ENCODE measurements around the gene KCNK15. TPM values are rescaled to one million over a fixed set of nuclear protein-coding genes. Genes with fewer than 3 reads are reported as not detected.

Gene KCNK15
- total RNA-seq, 4 donors from 2014 or later: 0.13 to 2.5 (median 0.23) TPM; not detected in 1

DNA sequence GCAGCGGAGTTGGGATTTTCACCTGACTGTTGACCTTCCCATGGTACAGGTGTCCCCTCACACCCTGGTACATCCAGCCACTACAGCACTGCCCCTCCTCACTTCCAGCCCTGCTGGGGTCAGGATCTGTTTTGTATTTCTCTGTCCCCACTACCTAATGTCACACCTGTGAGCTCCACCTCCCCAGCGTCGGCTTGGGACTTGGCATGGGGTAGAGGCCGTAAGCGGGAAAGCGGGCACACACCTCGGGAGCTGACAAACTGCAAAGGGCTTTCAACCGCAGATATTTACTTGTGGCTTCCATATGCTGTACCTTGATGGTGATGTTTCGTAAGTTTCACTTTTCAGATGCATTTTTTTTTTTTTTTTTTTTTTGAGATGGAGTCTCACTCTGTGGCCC, 35.9 kb upstream of the KCNK15 start:
- DNase-seq: no peak
- TF ChIP-seq CTCF (IDR thresholded peaks at IDR 0.05) (no peak), POLR2A (IDR thresholded peaks at IDR 0.05) (no peak)
- Histone ChIP-seq H3K27me3 (no peaks in the 10 kb centered on the region), H3K4me1 (peaks cover 11 to 51% (median 17%) of the 10 kb centered on the region in 3 donors), H3K4me3 (no peak overlapping the region), H3K36me3 (no peaks in the 10 kb centered on the region), H3K27ac (no peak overlapping the region), H3K9me3 (no peaks in the 10 kb centered on the region)
- intact Hi-C loops (cut with DNase I): no loop called here
- whole genome bisulfite sequencing, 2 donors: 90 to 94% methylated on average over 9 of the region's 9 CpGs

DNA sequence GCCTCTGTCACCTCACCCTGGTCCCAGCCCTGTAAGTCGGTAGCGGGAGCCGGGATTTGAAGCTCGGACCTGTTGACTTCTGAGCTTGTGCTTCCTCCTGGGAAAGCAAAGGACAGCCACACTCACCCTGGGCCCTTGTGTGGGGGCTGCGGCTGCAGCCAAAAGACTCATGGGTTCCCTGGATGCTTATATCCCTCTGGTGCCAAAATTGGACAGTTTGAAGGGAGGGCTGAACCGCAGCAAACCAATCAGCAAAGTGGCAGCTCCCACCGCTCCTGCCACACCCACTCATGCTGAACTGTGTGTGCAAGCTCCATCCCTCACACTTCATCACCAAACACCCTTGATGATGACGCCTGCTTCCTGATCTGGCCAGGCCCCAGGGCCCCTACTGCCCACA, 34.4 kb upstream of the KCNK15 start:
- no peaks in the 10 kb centered on the region for H3K9me3 ChIP-seq
- H3K36me3 ChIP-seq: no peaks in the 10 kb centered on the region
- intact Hi-C loops (cut with DNase I): no loop called here
- peaks cover 22 to 60% (median 32%) of the 10 kb centered on the region in 3 donors for H3K4me1 ChIP-seq
- TF ChIP-seq POLR2A (IDR thresholded peaks at IDR 0.05) (no peak), CTCF (IDR thresholded peaks at IDR 0.05) (no peak)
- H3K27me3 ChIP-seq: no peaks in the 10 kb centered on the region
- H3K27ac ChIP-seq: peak overlapping the region in 1 of 4 donors; percentile 29
- no peak for DNase-seq
- WGBS, 2 donors: 79 to 86% methylated on average over 3 to 6 of the region's 8 CpGs
- no peak overlapping the region for H3K4me3 ChIP-seq

- 30 to 70% methylated on average over 6 to 9 of the region's 13 CpGs for WGBS, 2 donors
- no peaks in the 10 kb centered on the region for H3K9me3 ChIP-seq
- peak overlapping the region in 3 of 4 donors; percentile 11 to 52 (median 35) for H3K4me3 ChIP-seq
- peak overlapping the region; percentile 70 to 89 (median 80) for H3K27ac ChIP-seq
- H3K36me3 ChIP-seq: no peaks in the 10 kb centered on the region
- no peak for DNase-seq
- H3K27me3 ChIP-seq: no peaks in the 10 kb centered on the region
- TF ChIP-seq CTCF (IDR thresholded peaks at IDR 0.05) (no peak), POLR2A (IDR thresholded peaks at IDR 0.05) (no peak)
- peaks cover 44 to 80% (median 44%) of the 10 kb centered on the region in 3 donors for H3K4me1 ChIP-seq
- intact Hi-C loops (cut with DNase I): no loop called here
Observed at GRCh38 chr20:44714102-44714700, 31.5 kb upstream of the KCNK15 start.

DNA sequence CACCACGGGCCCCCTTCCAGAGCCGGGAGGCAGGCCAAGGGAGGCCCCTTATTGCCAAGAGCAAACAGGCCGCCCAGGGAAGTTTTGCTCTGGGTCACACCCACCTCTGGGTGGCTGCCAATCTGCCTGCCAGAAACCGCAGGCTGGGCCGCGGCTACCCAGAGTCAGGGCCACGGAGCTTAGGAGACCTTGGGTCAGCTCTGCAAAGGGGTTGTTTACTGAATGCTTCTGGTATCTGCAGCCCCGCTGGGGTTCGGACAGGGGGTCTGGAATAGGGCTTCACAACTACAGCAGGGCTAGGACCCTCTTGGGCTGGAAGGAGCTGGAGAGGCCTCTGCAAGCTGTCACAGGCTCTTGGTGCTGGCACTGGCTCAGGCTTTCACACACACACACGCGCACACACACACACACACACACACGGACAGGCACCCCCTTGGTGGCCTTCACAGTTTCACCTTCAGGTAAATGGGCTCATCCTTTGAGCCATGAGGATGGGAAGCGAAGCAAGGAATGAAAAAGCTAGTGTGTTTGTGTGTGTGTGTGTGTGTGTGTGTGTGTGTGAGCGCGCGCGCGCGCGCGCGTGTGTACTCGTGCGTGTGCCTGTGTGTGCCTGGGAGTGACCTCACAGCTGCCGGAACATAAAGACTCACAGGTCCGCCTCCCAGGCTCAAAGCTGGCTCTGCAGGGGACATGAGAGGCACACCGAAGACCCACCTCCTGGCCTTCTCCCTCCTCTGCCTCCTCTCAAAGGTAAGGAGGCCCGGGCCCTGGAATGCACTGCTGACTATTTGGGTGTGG, 30.8 kb upstream of the KCNK15 start, which contains the start of gene CCN5:
Gene CCN5, plus strand, starts transcription at position 669 of the 798 bp plus-strand sequence. Its CDS starts 22 bp downstream, at position 691.
- no peaks in the 10 kb centered on the region for H3K36me3 ChIP-seq
- H3K9me3 ChIP-seq: no peaks in the 10 kb centered on the region
- WGBS, 2 donors: 40 to 44% methylated on average over 7 to 18 of the region's 28 CpGs
- H3K27ac ChIP-seq: peak within 1 kb of the TSS; percentile 70 to 89 (median 80)
- TF ChIP-seq CTCF (IDR thresholded peaks at IDR 0.05) (no peak), POLR2A (IDR thresholded peaks at IDR 0.05) (no peak)
- DNase-seq: peak; percentile 10
- H3K4me3 ChIP-seq: peak within 1 kb of the TSS; percentile 9 to 52 (median 23)
- H3K4me1 ChIP-seq: peaks cover 48 to 84% (median 51%) of the 10 kb centered on the region in 3 donors
- H3K27me3 ChIP-seq: no peaks in the 10 kb centered on the region
- intact Hi-C loops (cut with DNase I): no loop called here
